Measurements from ENCODE around the gene PPP2R5C. TPM values are rescaled to one million over a fixed set of nuclear protein-coding genes. Genes with fewer than 3 reads are reported as not detected.

Gene PPP2R5C
- total and polyA plus RNA-seq, 2 of the 8 experiments (the other 6 are each of a cell fraction or from before 2014, with no cell fraction given): 49.6 to 95.9 TPM

DNA sequence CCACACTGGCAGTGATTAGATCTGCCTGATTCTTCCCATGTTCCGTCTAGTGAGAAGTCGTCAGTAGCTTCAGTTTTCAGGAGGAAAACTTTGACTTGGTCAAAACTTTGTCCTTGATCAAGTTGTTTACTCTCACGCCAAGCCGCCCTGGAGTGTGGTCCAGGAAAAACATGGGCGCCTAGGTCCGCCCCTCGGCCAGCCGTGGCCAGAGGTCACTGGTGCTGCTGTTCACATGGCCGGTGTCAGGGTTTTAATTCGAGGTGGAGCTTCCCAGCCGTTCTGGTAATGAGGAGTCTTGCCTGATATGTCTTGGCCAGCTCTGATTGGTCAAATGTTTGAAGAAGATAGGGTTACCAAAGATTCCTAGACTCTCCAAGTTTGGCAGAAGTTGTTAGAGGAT, 71.5 kb downstream of the PPP2R5C start:
- H2BK120ac ChIP-seq (replicated peaks; ENCODE audit: low read depth, low read length): no peak overlapping the region
- 84% methylated on average over 11 of the region's 11 CpGs; no CpG with 5 or more reads in 1 of the 2 experiments for WGBS, 2 experiments (ENCODE audit: extremely low coverage in 1 of 2, insufficient coverage in 1 of 2, insufficient read length in 1 of 2, insufficient replicate concordance in 2 of 2, low coverage in 1 of 2, low lambda C conversion rate in 2 of 2, missing lambda C conversion rate in 1 of 2)
- no peak overlapping the region for H3K4me2 ChIP-seq (ENCODE audit: insufficient read depth in 1 of 2, low read depth in 2 of 2, low read length in 2 of 2)
- no peak overlapping the region for H3K23ac ChIP-seq (ENCODE audit: insufficient read length)
- DNase-seq (ENCODE audit: low read depth in 1 of 2, low spot score in 2 of 2) (no peak), FAIRE-seq (no peak)
- no peak overlapping the region for H2BK20ac ChIP-seq (ENCODE audit: low read length)
- peaks cover 4 to 11% of the 10 kb centered on the region in 2 experiments for H4K20me1 ChIP-seq (replicated peaks in 1 of 2; ENCODE audit: control insufficient read depth in 1 of 2, insufficient read depth in 2 of 2, low read length in 2 of 2)
- H2AK5ac ChIP-seq (ENCODE audit: low read depth, low read length): no peak overlapping the region
- peaks cover 9% of the 10 kb centered on the region; the same call in 1 of the 2 replicates for H3K79me1 ChIP-seq (ENCODE audit: low read depth, low read length)
- H3K4ac ChIP-seq (replicated peaks; ENCODE audit: insufficient read length, low read depth, low read length): no peak overlapping the region
- no peak overlapping the region for H4K8ac ChIP-seq (ENCODE audit: extremely low read depth, insufficient read depth, low read length)
- H3K9ac ChIP-seq (replicated peaks in 1 of 4; ENCODE audit: extremely low read depth in 1 of 4, low read depth in 3 of 4, low read length in 3 of 4): no peak overlapping the region
- H2AFZ ChIP-seq (ENCODE audit: low read length): no peak overlapping the region
- CTCF ChIA-PET (ENCODE audit: partially characterized antibody): interaction anchor here (0.7 to 0.9 kb wide), 3 partner anchors 9 to 24 kb away, joined by 3 read pairs; no protein-coding TSS in a partner anchor
- no peak overlapping the region for H2BK15ac ChIP-seq (ENCODE audit: low read length)
- no peaks in the 10 kb centered on the region for H3K23me2 ChIP-seq (ENCODE audit: low read depth, low read length)
- H4K91ac ChIP-seq (replicated peaks; ENCODE audit: insufficient read length, low read length): no peak overlapping the region
- peaks cover 0 to 38% of the 10 kb centered on the region in 2 experiments; a peak in 2 of 4 replicates for H3K79me2 ChIP-seq (ENCODE audit: control insufficient read depth in 1 of 2, insufficient read depth in 2 of 2, low read length in 2 of 2)
- H4K5ac ChIP-seq (ENCODE audit: insufficient read length, low read depth, low read length): no peak overlapping the region
- H3K4me3 ChIP-seq (ENCODE audit: extremely low read depth in 1 of 4, insufficient read depth in 2 of 4, low read depth in 3 of 4, low read length in 4 of 4): no peak overlapping the region
- H2BK12ac ChIP-seq (ENCODE audit: low read depth, low read length): no peak overlapping the region
- POLR2A ChIA-PET (ENCODE audit: partially characterized antibody): interaction anchor here (1.3 kb wide), 1 partner anchor 9 kb away, joined by 4 read pairs; no protein-coding TSS in a partner anchor
- H3K27ac ChIP-seq (ENCODE audit: low read depth, low read length): no peak overlapping the region
- no peak for TF ChIP-seq RXRA (IDR thresholded peaks at IDR 0.05; ENCODE audit: insufficient read depth, low read depth, low read length)
- no peak for TF ChIP-seq RAD21 (IDR thresholded peaks at IDR 0.05 in 1 of 2, conservative IDR thresholded peaks at IDR 0.05 in 1 of 2; ENCODE audit: low read depth in 2 of 2, low read length in 2 of 2)
- no peak for TF ChIP-seq CEBPB (IDR thresholded peaks at IDR 0.05; ENCODE audit: low read depth, low read length)
- no peak for TF ChIP-seq YY1 (IDR thresholded peaks at IDR 0.05; ENCODE audit: low read depth, low read length)
- H2BK5ac ChIP-seq (ENCODE audit: low read depth, low read length): no peak overlapping the region
- H3K27me3 ChIP-seq (replicated peaks in 1 of 4; ENCODE audit: control insufficient read depth in 3 of 4, extremely low read depth in 1 of 4, insufficient read depth in 3 of 4, low read length in 3 of 4): no peaks in the 10 kb centered on the region; a peak in 1 of 7 replicates
- H3K9me3 ChIP-seq (ENCODE audit: insufficient read depth in 2 of 2, low read depth in 1 of 2, low read length in 1 of 2): no peaks in the 10 kb centered on the region
- no peak overlapping the region for H3K14ac ChIP-seq (ENCODE audit: insufficient read length)
- no peaks in the 10 kb centered on the region for H3K36me3 ChIP-seq (ENCODE audit: control insufficient read depth in 2 of 4, insufficient read depth in 4 of 4, low read length in 3 of 4)
- peaks cover 0 to 4% (median under 1%) of the 10 kb centered on the region in 4 experiments; a peak in 2 of 7 replicates for H3K4me1 ChIP-seq (replicated peaks in 1 of 4; ENCODE audit: control insufficient read depth in 3 of 4, insufficient read depth in 4 of 4, low read length in 3 of 4)
- no peak overlapping the region for H3K56ac ChIP-seq (replicated peaks; ENCODE audit: insufficient read length, low read depth, low read length)
- no peak overlapping the region for H3K18ac ChIP-seq (ENCODE audit: extremely low read depth, low read length)
